Liver (tissue), 10 donors: ENCODE data around the gene RNFT1. TPM values are rescaled to one million over a fixed set of nuclear protein-coding genes. Genes with fewer than 3 reads are reported as not detected.
A peak's percentile ranks its signal among the peaks of the same experiment; 100 is the strongest.

ENCODE experiments used
- DNase-seq: peaks from one replicate; pipeline ENCODE4 v3.0.0-alpha.2; 2017; ENCODE audit warnings: low spot score
- H3K27ac ChIP-seq, 2 donors: one replicate each; pipeline ENCODE4 v1.7.0; 2013; ENCODE audit warnings: inconsistent platforms in 2 of 2, low read length in 2 of 2, control low read depth in 1 of 2, low read depth in 1 of 2, mild to moderate bottlenecking in 1 of 2
- H3K27me3 ChIP-seq, 4 donors: one replicate each; pipeline versions ENCODE4 v1.6.1 to v1.7.0; 2013; ENCODE audit warnings: low read length in 3 of 4, inconsistent platforms in 1 of 4, mild to moderate bottlenecking in 1 of 4, moderate library complexity in 1 of 4; ENCODE audit not compliant: control insufficient read depth in 4 of 4, insufficient read depth in 4 of 4
- H3K36me3 ChIP-seq, 4 donors: one replicate each; pipeline versions ENCODE4 v1.6.1 to v1.7.0; 2013; ENCODE audit warnings: low read length in 3 of 4, mild to moderate bottlenecking in 3 of 4, low read depth in 1 of 4, moderate library complexity in 1 of 4; ENCODE audit not compliant: control insufficient read depth in 4 of 4, insufficient read depth in 3 of 4
- H3K4me1 ChIP-seq, 4 donors: one replicate each; pipeline versions ENCODE4 v1.6.1 to v1.7.0; 2013; ENCODE audit warnings: low read length in 3 of 4, mild to moderate bottlenecking in 3 of 4, moderate library complexity in 1 of 4; ENCODE audit not compliant: control insufficient read depth in 4 of 4, insufficient read depth in 4 of 4
- H3K4me3 ChIP-seq, 3 donors: one replicate each; pipeline versions ENCODE4 v1.6.1 to v1.7.0; 2013; ENCODE audit warnings: low read length in 3 of 3, control low read depth in 1 of 3, low read depth in 1 of 3, mild to moderate bottlenecking in 1 of 3
- H3K9ac ChIP-seq, 2 donors: one replicate each; pipeline ENCODE4 v1.7.0; 2013; ENCODE audit warnings: low read length in 2 of 2, mild to moderate bottlenecking in 2 of 2, moderate library complexity in 2 of 2, control low read depth in 1 of 2, low read depth in 1 of 2
- H3K9me3 ChIP-seq, 4 donors: one replicate each; pipeline versions ENCODE4 v1.6.1 to v1.7.0; 2013; ENCODE audit warnings: low read length in 3 of 4; ENCODE audit not compliant: control insufficient read depth in 4 of 4
- CTCF ChIP-seq: fragments of 150-350 bp; IDR thresholded peaks from 2 replicates; pipeline ENCODE4 v1.5.1; 2017; ENCODE audit warnings: improper control_type of control experiment, low read depth, low read length; ENCODE audit not compliant: missing input control
- FOXA2 ChIP-seq: IDR thresholded peaks from 2 replicates; pipeline ENCODE4 v1.6.1; 2016; ENCODE audit warnings: antibody characterized with exemption
- GABPA ChIP-seq, 2 donors: IDR thresholded peaks in 1 of 2; conservative IDR thresholded peaks in 1 of 2; 2 replicates each; pipeline ENCODE4 v1.6.1; 2016; ENCODE audit warnings: antibody characterized with exemption in 2 of 2, mild to moderate bottlenecking in 1 of 2, moderate library complexity in 1 of 2
- HNF4A ChIP-seq, 2 donors: conservative IDR thresholded peaks; 2 replicates each; pipeline ENCODE4 v1.6.1; 2016; ENCODE audit warnings: antibody characterized with exemption in 2 of 2, mild to moderate bottlenecking in 2 of 2
- RAD21 ChIP-seq, 2 donors: IDR thresholded peaks; 2 replicates each; pipeline ENCODE4 v1.6.1; 2016; ENCODE audit warnings: antibody characterized with exemption in 2 of 2, mild to moderate bottlenecking in 2 of 2
- REST ChIP-seq: IDR thresholded peaks from 2 replicates; pipeline ENCODE4 v1.6.1; 2016; ENCODE audit warnings: antibody characterized with exemption, mild to moderate bottlenecking
- RXRA ChIP-seq, 2 donors: IDR thresholded peaks; 2 replicates each; pipeline ENCODE4 v1.6.1; 2017 to 2018; ENCODE audit warnings: antibody characterized with exemption in 2 of 2, mild to moderate bottlenecking in 1 of 2
- SP1 ChIP-seq: IDR thresholded peaks from 2 replicates; pipeline ENCODE4 v1.6.1; 2018; ENCODE audit warnings: antibody characterized with exemption, mild to moderate bottlenecking
- TAF1 ChIP-seq: conservative IDR thresholded peaks from 2 replicates; pipeline ENCODE4 v1.6.1; 2016; ENCODE audit warnings: antibody characterized with exemption, mild to moderate bottlenecking
- WGBS: extraction: QIAGEN DNeasy Blood & Tissue Kit; methylation state at CpG from one replicate; pipeline ENCODE4 v1.1.7; 2013; 5-methylcytosine and 5-hydroxymethylcytosine counted together
- polyA plus RNA-seq, 2 donors: library from polyadenylated mRNA; stranded (reverse) in 1 of 2; unstranded in 1 of 2; fragments of 200-250 nt in 1 of 2; fragments of >200 nt in 1 of 2; fragmentation: Nextera tagmentation in 1 of 2; extraction: Ambion mirVana in 1 of 2; gene quantifications; one replicate each; pipeline versions ENCODE4 v1.2.1 to v1.2.3, GENCODE V29; 2013 to 2015
- small RNA-seq: library from RNA; depleted of rRNA; stranded (forward); fragments of <200 nt; gene quantifications from one replicate; pipeline ENCODE3, GENCODE V24; 2014
- total RNA-seq, 2 donors: library from RNA; depleted of rRNA; stranded (reverse); fragments of >200 nt; gene quantifications; one replicate each; pipeline ENCODE4 v1.2.3, GENCODE V29; 2014
- donor health status: healthy.
- donor health status: healthy.
- donor health status: healthy.
- donor health status: healthy.
- donor health status: healthy.

RNFT1 gene
- total and polyA plus RNA-seq, 4 donors, result 17.3 to 33.5 (median 20.3) TPM

GRCh38 chr17:59914274-59914854 lies 50.2 kb downstream of the RNFT1 start:
- H3K27ac ChIP-seq, result no peak overlapping the region
- H3K4me1 ChIP-seq, result no peaks in the 10 kb centered on the region
- no peak overlapping the region for H3K9ac ChIP-seq
- no peak for DNase-seq
- H3K36me3 ChIP-seq, result peaks cover 4 to 29% (median 25%) of the 10 kb centered on the region in 4 donors
- H3K27me3 ChIP-seq, result no peaks in the 10 kb centered on the region
- peak; percentile 57 for TF ChIP-seq CTCF
- peak; percentile 68 to 76 for TF ChIP-seq RAD21 (IDR thresholded peaks at IDR 0.05)
- TF ChIP-seq TAF1, result no peak
- no peaks in the 10 kb centered on the region for H3K9me3 ChIP-seq
- no peak overlapping the region for H3K4me3 ChIP-seq
- WGBS, result 95% methylated on average over 1 of the region's 1 CpG

GRCh38 chr17:59907467-59907866 lies 57.1 kb downstream of the RNFT1 start:
- H3K4me1 ChIP-seq, result no peaks in the 10 kb centered on the region
- TF ChIP-seq FOXA2 (no peak), GABPA (IDR thresholded peaks at IDR 0.05 in 1 of 2, conservative IDR thresholded peaks at IDR 0.05 in 1 of 2) (no peak), REST (no peak), HNF4A (conservative IDR thresholded peaks at IDR 0.05) (no peak), RXRA (IDR thresholded peaks at IDR 0.05) (no peak), TAF1 (no peak), RAD21 (IDR thresholded peaks at IDR 0.05) (no peak)
- H3K9me3 ChIP-seq, result no peaks in the 10 kb centered on the region
- 96% methylated on average over 3 of the region's 3 CpGs for WGBS
- H3K4me3 ChIP-seq, result no peak overlapping the region
- H3K27me3 ChIP-seq, result no peaks in the 10 kb centered on the region
- H3K9ac ChIP-seq, result no peak overlapping the region
- H3K27ac ChIP-seq, result no peak overlapping the region
- no peak for DNase-seq
- H3K36me3 ChIP-seq, result peaks cover 0 to 3% (median under 1%) of the 10 kb centered on the region in 4 donors

- Histone ChIP-seq H3K9me3 (no peaks in the 10 kb centered on the region), H3K4me1 (peaks cover 0 to 2% (median 0%) of the 10 kb centered on the region in 4 donors), H3K27ac (no peak overlapping the region), H3K27me3 (no peaks in the 10 kb centered on the region), H3K36me3 (peaks cover 0 to 2% (median 0%) of the 10 kb centered on the region in 4 donors), H3K4me3 (no peak overlapping the region), H3K9ac (no peak overlapping the region)
- 94% methylated on average over 2 of the region's 2 CpGs for WGBS
- no peak for DNase-seq
- TF ChIP-seq SP1 (no peak), CTCF (no peak)
Measured at GRCh38 chr17:59903455-59903854, 61.1 kb downstream of the RNFT1 start.

Small RNA genes within 50 kb of the gene (small RNA-seq; reads per million reads assigned to genes)
- not detected for gene RPS29P21

Other genes with a start within 250 kb of the RNFT1 start
- gene TUBD1, start 71.8 kb downstream of the RNFT1 start, total RNA-seq, result 10 to 100 TPM in 1 of 2 donors, 1 to 10 TPM in 1; 8.5 to 12.7 TPM
- gene TUBD1, start 71.8 kb downstream of the RNFT1 start, polyA plus RNA-seq, result 1 to 10 TPM; 2.1 to 3.5 TPM
- 10 to 100 TPM; 17.2 to 22.1 TPM for gene RPS6KB1, start 71.6 kb downstream of the RNFT1 start, total RNA-seq
- 10 to 100 TPM in 1 of 2 donors, 1 to 10 TPM in 1; 5.6 to 13.4 TPM for gene RPS6KB1, start 71.6 kb downstream of the RNFT1 start, polyA plus RNA-seq
- 1 to 10 TPM; 5.4 to 5.6 TPM for gene HEATR6, start 114.2 kb upstream of the RNFT1 start, total RNA-seq
- gene HEATR6, start 114.2 kb upstream of the RNFT1 start, polyA plus RNA-seq, result 1 to 10 TPM; 2.4 to 2.8 TPM
- under 1 TPM; 0.14 to 0.67 TPM for gene CA4, start 185.2 kb upstream of the RNFT1 start, total RNA-seq
- under 1 TPM; 0.44 TPM for gene CA4, start 185.2 kb upstream of the RNFT1 start, polyA plus RNA-seq